ENCODE measurements around the gene LPO. TPM values are rescaled to one million over a fixed set of nuclear protein-coding genes. Genes with fewer than 3 reads are reported as not detected.

LPO gene
- total and polyA plus RNA-seq, 2 donors from 2014 or later = not detected

- TF ChIP-seq, protein P1, sequence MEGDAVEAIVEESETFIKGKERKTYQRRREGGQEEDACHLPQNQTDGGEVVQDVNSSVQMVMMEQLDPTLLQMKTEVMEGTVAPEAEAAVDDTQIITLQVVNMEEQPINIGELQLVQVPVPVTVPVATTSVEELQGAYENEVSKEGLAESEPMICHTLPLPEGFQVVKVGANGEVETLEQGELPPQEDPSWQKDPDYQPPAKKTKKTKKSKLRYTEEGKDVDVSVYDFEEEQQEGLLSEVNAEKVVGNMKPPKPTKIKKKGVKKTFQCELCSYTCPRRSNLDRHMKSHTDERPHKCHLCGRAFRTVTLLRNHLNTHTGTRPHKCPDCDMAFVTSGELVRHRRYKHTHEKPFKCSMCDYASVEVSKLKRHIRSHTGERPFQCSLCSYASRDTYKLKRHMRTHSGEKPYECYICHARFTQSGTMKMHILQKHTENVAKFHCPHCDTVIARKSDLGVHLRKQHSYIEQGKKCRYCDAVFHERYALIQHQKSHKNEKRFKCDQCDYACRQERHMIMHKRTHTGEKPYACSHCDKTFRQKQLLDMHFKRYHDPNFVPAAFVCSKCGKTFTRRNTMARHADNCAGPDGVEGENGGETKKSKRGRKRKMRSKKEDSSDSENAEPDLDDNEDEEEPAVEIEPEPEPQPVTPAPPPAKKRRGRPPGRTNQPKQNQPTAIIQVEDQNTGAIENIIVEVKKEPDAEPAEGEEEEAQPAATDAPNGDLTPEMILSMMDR (IDR thresholded peaks at IDR 0.05; ENCODE audit: borderline replicate concordance, extremely low read depth, insufficient read depth) = no peak
- no peak for FAIRE-seq
- intact Hi-C loops (cut with DNase I) = no loop called here
These were observed 76.3 kb downstream of the LPO start for GRCh38 chr17:58314706-58315015.

DNA sequence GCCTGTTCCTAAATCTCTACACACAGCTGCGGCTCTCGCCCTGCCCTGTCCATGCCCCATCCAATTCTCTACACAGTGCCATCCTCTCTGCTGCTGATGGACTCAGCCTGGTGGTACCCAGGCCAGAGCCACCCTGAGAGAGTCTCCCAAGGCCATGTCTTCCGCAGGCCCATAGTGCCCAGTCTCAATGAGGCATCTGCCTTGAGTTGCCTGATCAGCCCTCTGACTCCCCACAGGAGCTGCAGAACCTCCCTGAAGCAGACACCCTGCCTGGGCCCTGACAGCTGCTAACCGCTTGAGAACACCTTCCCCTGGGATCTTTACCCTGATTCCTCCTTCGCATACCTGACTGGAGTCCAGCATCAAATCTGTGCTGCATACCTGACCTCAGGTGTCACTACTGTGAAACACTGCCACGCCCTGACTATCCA, 76.9 kb downstream of the LPO start:
- DNase-seq (peak in 2 of 5 donors; percentile 7 to 19), FAIRE-seq (no peak)
- Histone ChIP-seq H3K4me1 (ENCODE audit: control insufficient read depth in 2 of 3, insufficient read depth in 2 of 3, low read depth in 1 of 3, low read length in 3 of 3) (no peaks in the 10 kb centered on the region), H3K27me3 (ENCODE audit: control insufficient read depth, insufficient read depth, low read length) (no peaks in the 10 kb centered on the region), H3K4me3 (ENCODE audit: low read length in 3 of 3) (no peak overlapping the region), H3K36me3 (ENCODE audit: control insufficient read depth in 2 of 3, insufficient read depth in 3 of 3, low read length in 3 of 3) (no peaks in the 10 kb centered on the region), H3K9ac (ENCODE audit: low read length in 3 of 3) (no peak overlapping the region), H3K9me3 (ENCODE audit: control insufficient read depth in 2 of 3, insufficient read depth in 1 of 3, low read length in 3 of 3) (no peaks in the 10 kb centered on the region), H3K27ac (ENCODE audit: low read depth in 2 of 2, low read length in 2 of 2) (no peak overlapping the region)
- intact Hi-C loops (cut with DNase I) = no loop called here
- TF ChIP-seq, protein P1 (IDR thresholded peaks at IDR 0.05; ENCODE audit: borderline replicate concordance, extremely low read depth, insufficient read depth) = no peak

More at GRCh38 chr17:58314706-58315015, 76.3 kb downstream of the LPO start:
- Histone ChIP-seq H3K27me3 (ENCODE audit: control insufficient read depth, insufficient read depth, low read length) (no peaks in the 10 kb centered on the region), H3K4me3 (ENCODE audit: low read length in 3 of 3) (no peak overlapping the region), H3K27ac (ENCODE audit: low read depth in 2 of 2, low read length in 2 of 2) (no peak overlapping the region), H3K9ac (ENCODE audit: low read length in 3 of 3) (no peak overlapping the region), H3K9me3 (ENCODE audit: control insufficient read depth in 2 of 3, insufficient read depth in 1 of 3, low read length in 3 of 3) (no peaks in the 10 kb centered on the region), H3K4me1 (ENCODE audit: control insufficient read depth in 2 of 3, insufficient read depth in 2 of 3, low read depth in 1 of 3, low read length in 3 of 3) (no peaks in the 10 kb centered on the region), H3K36me3 (ENCODE audit: control insufficient read depth in 2 of 3, insufficient read depth in 3 of 3, low read length in 3 of 3) (no peaks in the 10 kb centered on the region)
- no peak for DNase-seq

DNA sequence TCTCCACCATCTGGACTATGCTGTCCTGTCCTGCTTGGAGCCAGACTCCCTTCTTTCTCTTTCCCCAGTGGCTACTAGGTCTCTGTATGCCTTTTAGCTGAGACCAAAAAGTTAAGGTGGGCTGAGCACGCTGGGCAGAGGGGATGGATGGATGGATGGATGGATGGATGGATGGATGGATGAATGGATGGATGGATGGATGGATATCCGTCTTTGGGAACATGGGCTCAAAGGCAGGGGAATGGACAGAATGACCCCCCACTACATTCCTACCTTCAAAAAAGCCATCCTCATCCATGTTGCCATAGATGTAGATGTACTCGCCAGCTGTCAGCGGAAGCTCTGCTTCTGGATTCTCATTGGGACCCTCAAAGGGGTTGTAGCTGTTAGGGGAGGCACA, 77.4 kb downstream of the LPO start:
- no peak overlapping the region for H3K4me3 ChIP-seq (ENCODE audit: low read length in 3 of 3)
- H3K27me3 ChIP-seq (ENCODE audit: control insufficient read depth, insufficient read depth, low read length) = no peaks in the 10 kb centered on the region
- H3K9me3 ChIP-seq (ENCODE audit: control insufficient read depth in 2 of 3, insufficient read depth in 1 of 3, low read length in 3 of 3) = no peaks in the 10 kb centered on the region
- intact Hi-C loops (cut with DNase I) = no loop called here
- H3K36me3 ChIP-seq (ENCODE audit: control insufficient read depth in 2 of 3, insufficient read depth in 3 of 3, low read length in 3 of 3) = no peaks in the 10 kb centered on the region
- no peak overlapping the region for H3K27ac ChIP-seq (ENCODE audit: low read depth in 2 of 2, low read length in 2 of 2)
- H3K4me1 ChIP-seq (ENCODE audit: control insufficient read depth in 2 of 3, insufficient read depth in 2 of 3, low read depth in 1 of 3, low read length in 3 of 3) = no peaks in the 10 kb centered on the region
- FAIRE-seq = no peak
- no peak overlapping the region for H3K9ac ChIP-seq (ENCODE audit: low read length in 3 of 3)
- TF ChIP-seq, protein P1 (IDR thresholded peaks at IDR 0.05; ENCODE audit: borderline replicate concordance, extremely low read depth, insufficient read depth) = no peak
- DNase-seq = no peak

DNA sequence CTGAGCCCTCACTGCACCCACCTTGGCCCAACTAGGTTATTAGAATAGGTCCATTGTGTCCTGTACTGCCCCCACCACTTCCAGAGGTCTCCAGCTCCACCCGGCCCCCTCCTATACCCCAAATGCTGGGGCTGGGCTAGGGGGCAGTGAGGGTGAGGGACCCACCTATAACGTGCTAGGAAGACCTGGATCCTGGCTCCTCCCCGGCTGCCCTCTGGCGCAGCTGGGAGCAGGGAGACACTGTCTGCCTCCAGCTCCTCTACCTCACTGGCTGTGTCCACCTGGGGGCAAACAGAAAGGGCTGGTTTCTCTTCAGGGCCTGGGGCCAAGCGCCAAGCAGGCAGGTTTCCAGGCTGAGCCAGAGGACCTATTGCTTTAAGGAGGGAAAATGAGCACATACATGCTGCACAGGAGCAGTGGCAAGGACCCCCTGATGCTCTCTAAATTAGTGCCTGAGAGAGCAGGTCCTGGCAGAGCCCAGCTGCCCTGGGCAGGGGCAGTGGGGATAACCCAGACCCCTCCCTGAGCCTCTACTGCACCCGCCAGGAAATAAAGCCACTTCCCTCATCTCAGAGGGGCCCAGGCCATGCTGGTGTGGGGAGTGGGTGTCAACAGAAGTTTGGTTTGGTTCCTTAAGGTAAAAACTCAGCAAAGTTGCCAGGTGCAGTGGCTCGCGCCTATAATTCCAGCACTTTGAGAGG, 78.0 kb downstream of the LPO start:
- DNase-seq = peak in 3 of 5 donors; percentile 4 to 59 (median 21)
- no peak for FAIRE-seq
- no peaks in the 10 kb centered on the region for H3K9me3 ChIP-seq (ENCODE audit: control insufficient read depth in 2 of 3, insufficient read depth in 1 of 3, low read length in 3 of 3)
- no peak overlapping the region for H3K27ac ChIP-seq (ENCODE audit: low read depth in 2 of 2, low read length in 2 of 2)
- H3K4me1 ChIP-seq (ENCODE audit: control insufficient read depth in 2 of 3, insufficient read depth in 2 of 3, low read depth in 1 of 3, low read length in 3 of 3) = no peaks in the 10 kb centered on the region
- no peak overlapping the region for H3K9ac ChIP-seq (ENCODE audit: low read length in 3 of 3)
- H3K4me3 ChIP-seq (ENCODE audit: low read length in 3 of 3) = no peak overlapping the region
- no peaks in the 10 kb centered on the region for H3K36me3 ChIP-seq (ENCODE audit: control insufficient read depth in 2 of 3, insufficient read depth in 3 of 3, low read length in 3 of 3)
- intact Hi-C loops (cut with DNase I) = no loop called here
- TF ChIP-seq, protein P1 (IDR thresholded peaks at IDR 0.05; ENCODE audit: borderline replicate concordance, extremely low read depth, insufficient read depth) = no peak
- H3K27me3 ChIP-seq (ENCODE audit: control insufficient read depth, insufficient read depth, low read length) = no peaks in the 10 kb centered on the region

Measured in kidney (tissue), 14 donors.